Liver (tissue), 3 donors: Measurements from ENCODE around the gene KCNIP4.

Source experiments
- CTCF ChIP-seq: fragments of 150-350 bp; IDR thresholded peaks from 2 replicates; pipeline ENCODE4 v1.5.1; 2017; ENCODE audit warnings: improper control_type of control experiment, low read depth, low read length; ENCODE audit not compliant: missing input control
- MAX ChIP-seq: IDR thresholded peaks from 2 replicates; pipeline ENCODE4 v1.6.1; 2016; ENCODE audit warnings: antibody characterized with exemption
- RAD21 ChIP-seq, 2 donors: IDR thresholded peaks; 2 replicates each; pipeline ENCODE4 v1.6.1; 2016; ENCODE audit warnings: antibody characterized with exemption in 2 of 2, mild to moderate bottlenecking in 2 of 2
- SP1 ChIP-seq: IDR thresholded peaks from 2 replicates; pipeline ENCODE4 v1.6.1; 2018; ENCODE audit warnings: antibody characterized with exemption, mild to moderate bottlenecking
- donor health status: healthy.
- donor health status: healthy.

GRCh38 chr4:21061902-21062301, 886.7 kb downstream of the KCNIP4 start:
- TF ChIP-seq CTCF (no peak), MAX (no peak), SP1 (no peak), RAD21 (IDR thresholded peaks at IDR 0.05) (no peak)
